CD4-positive, alpha-beta T cell treated with Interleukin-10 for 1 hour (primary cell): Measurements from ENCODE around the gene GPC6.

Experiments
- DNase-seq: peaks from one replicate; pipeline ENCODE4 v3.0.0-alpha.2; 2020

GPC6 gene

DNA sequence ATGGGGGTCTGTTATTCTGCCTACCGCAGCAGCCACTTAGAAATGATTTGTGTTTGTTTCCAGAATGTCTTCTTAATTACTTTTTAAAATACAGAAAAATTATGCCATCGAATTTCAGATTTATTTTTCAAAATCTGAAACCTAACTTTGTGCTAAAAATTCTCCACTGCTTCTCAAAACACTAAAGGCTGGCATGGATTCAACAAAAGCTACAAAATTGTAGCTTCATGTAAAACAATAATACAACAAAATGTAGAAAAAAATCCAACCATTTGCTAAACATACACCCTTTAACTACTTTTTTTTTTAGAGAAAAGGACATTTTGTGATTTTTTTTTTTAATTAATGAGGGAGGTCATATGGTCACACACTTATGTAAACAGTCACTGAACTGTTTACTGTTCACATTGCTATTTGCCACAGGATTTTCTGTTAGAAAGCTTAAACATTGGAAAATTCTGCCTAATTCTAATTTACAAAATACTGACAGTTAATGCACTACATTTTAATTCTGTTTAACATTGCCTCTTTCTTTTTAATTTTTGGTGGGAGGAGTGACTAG, 646.3 kb downstream of the GPC6 start:
- DNase-seq, result no peak

- no peak for DNase-seq
These were observed 648.9 kb downstream of the GPC6 start for GRCh38 chr13:93875547-93875946.

DNA sequence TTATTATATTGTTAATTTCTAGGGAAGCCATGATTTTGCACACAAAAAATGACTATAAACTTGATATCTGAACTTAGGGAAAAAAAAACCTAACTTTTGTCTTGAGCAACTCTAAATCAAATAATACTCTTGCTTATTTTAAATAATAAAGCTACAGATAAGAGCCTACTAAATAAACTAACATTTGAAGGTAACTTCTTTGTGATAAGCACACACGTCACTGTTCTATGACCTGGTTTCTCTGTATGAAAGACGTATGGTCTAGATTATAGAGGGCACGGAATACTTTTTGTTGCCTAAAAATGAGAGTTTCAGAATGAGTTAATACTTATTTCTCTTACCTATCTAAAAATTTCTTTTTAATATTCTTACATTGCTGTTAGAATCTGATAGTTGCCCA, 649.6 kb downstream of the GPC6 start:
- no peak for DNase-seq

GRCh38 chr13:93878675-93879074, 652.1 kb downstream of the GPC6 start:
- DNase-seq, result no peak

GRCh38 chr13:93881411-93881810, 654.8 kb downstream of the GPC6 start:
- DNase-seq, result no peak

- DNase-seq, result no peak
These were observed 655.6 kb downstream of the GPC6 start for GRCh38 chr13:93882086-93882651.

DNA sequence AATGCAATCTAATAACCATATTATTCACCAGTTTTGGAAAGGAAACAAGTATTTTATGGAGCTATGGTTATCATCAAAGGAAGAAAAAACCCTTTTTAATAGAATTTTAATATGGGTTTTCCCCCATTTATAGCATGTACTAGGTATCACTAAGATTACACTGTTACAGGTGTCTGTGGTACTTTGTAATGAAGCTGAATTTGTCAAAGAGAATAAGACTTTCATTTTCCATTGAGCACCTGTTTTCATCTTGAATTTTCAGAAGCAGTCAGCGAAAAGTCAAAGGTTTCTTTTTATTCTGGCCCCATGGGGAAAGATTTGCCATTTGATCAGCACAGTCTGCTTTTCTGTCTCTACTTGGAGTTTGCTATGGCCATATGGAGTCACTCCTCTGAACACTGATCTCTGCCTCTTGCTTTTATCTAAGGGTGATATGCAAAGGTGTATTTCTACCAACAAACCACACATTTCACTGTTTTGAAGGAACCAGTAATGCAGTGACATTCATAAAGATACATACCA, 662.9 kb downstream of the GPC6 start:
- no peak for DNase-seq

GRCh38 chr13:93899981-93900380, 673.4 kb downstream of the GPC6 start:
- DNase-seq, result no peak

GRCh38 chr13:93900731-93901130, 674.1 kb downstream of the GPC6 start:
- DNase-seq, result no peak

DNA sequence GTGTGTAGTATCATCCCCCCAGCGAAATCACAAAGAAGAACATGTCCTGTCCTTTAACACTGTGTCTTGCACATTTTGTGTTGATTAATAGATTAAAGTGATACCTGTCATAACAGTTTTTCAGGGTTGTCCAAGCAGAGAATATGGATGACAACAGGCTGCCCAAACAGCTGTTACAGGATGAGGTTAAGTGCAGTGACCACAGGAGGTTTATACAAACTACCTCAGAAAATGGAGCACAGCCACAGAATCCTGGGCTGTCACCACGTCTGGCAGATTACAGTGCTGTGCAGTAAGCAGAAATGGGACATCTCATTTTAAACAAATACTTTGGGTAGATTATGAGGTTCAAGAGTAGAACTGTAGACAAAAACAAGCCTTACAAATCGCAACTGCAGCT, 677.3 kb downstream of the GPC6 start:
- no peak for DNase-seq

- DNase-seq, result no peak
These were observed 688.7 kb downstream of the GPC6 start for GRCh38 chr13:93915269-93915809.

DNA sequence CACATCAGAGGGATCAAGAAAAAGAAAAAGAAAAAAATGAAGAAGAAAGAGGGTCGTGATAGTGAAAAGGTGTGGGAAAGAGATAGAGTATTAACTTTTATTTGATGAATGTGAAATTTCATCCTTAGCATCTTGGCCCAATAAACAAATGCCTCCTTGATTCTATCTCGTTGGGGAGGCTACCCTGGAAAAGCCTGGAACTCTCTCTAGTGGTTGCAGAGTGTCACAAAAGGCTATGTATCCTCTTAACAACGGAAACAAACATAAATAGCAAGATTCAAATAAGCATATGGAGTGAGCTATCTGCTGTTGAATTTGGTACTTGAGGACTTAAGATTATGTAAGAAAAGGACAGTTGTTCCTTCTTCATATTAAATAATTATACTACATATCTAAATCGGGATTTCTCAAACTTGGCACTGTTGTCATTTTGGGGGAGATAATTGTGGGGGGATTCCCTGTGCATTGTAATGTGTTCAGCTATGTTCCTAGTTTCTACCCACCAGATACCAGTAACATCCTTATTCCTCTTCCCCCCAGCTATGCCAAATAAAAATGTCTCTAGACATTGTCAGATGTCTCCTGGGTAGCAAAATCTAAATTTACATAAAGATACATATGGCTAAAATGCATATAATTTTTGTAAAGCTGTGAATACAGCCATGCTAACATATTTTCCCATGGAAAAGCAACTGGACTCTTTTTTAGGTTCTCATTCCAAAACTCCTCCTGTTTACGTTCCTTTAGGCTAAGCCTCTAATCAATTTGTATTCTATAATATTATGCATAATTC, 695.7 kb downstream of the GPC6 start:
- DNase-seq, result no peak

- no peak for DNase-seq
These were observed 699.4 kb downstream of the GPC6 start for GRCh38 chr13:93925990-93926389.

- no peak for DNase-seq
These were observed 699.8 kb downstream of the GPC6 start for GRCh38 chr13:93926425-93926824.

DNA sequence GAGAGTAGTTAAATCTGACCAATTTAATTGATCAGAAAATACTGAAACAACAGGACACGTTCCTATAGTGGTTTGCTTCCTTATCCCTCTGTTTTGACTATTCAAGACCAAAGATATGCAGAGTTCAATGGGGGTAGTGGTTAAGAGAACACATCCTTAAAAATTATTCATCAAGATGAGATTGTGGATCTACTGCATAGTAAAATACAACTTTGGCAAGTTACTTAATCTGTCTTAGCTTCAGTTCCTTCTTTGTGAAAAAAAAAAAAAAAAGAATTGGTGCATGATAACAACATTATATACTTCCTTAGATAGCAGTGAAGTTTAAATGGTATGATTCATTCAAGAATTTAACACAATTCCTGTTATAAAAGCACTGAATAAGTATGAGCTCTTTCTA, 700.8 kb downstream of the GPC6 start:
- DNase-seq, result no peak

GRCh38 chr13:93932901-93933300, 706.3 kb downstream of the GPC6 start:
- no peak for DNase-seq

GRCh38 chr13:93936901-93937300, 710.3 kb downstream of the GPC6 start:
- DNase-seq, result no peak

DNA sequence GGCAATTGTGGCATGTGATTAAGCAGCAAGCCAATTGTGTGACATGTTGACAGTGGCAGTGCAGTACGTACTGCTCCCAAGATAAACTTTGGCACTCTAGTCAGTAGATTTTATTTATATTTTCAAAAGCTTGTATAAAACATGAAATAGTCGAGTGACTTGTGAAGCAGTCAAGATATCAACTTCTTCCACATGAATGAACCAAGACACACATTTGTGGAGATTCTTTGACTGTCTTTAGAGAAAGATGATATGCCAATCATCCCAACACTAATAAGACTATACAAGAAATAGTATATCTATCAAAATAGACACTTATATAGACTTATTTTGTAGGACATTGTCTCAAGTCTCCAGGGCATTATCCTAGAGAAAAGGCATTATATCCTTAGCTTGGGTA, 714.8 kb downstream of the GPC6 start:
- no peak for DNase-seq

DNA sequence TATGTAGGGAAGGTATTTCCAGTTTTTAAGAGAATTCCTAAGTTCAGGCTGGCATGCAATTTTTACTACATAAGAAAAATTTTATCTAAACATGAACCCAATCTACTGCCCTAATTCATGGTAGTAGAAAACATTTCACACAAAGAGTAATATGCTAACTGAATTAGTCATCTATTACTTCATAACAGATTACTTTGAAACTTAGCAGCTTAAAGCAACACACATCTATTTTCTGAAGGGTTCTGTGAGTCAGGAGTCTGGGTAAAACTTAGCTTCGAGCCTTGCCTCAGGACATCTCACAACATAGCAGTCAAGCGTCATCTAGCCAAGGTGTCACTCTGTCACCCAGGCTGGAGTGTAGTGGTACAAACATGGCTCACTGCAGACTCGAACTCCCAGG, 715.4 kb downstream of the GPC6 start:
- DNase-seq, result no peak

DNA sequence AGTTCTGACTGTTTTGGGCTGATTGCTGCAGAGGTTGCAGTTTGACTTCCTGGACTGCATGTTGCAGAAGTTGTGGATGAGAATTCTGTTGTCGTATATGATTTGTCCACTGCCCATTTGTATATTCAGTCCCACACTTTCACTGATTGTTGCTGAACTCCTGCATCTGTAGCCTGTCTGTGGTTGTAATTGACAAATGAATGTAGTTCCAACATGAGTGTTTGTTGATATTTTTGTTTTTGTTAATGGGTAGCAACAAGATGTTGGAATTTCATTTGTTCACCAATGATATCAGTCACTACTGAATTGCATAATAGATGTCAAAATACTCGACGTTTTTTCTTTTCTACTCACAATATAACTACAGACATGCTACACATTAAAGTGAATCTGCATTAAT, 719.0 kb downstream of the GPC6 start:
- no peak for DNase-seq

DNA sequence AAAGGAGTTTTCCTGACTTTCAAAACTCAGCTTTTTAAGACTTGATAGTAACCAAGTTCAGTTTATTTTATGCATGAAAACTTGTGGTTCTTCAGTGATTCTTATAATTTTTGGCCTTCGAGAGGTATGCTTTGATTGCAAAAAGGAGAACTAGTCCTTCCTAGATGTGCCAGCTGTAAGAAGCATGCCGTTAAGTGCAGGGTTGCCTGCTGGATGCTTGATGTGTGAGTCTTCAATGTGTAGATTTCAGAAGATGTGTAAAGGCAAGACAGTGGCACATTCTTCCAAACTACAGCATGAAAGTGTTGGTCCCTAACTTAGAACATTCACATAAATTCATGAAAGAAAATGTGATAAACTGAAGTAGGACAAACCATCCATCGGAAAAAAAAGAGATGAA, 720.4 kb downstream of the GPC6 start:
- no peak for DNase-seq

DNA sequence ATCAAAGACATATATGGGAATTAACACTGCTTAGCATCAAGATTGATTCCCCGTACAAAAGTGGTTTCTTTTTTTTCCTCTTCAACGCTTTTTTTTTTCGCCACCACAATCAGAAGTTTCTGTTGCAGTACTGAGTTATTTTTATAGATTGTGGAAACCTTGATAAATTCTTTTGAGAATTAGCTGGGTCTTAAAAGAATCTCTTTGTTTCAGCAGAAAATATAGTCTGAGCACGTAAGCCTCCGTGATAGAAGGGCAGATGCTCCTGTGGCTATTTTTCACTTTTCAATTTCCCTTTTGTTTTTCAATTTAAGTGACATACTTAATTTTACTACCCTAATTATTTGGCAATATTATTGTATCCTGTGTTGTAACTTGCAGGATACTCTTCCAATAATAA, 721.0 kb downstream of the GPC6 start:
- no peak for DNase-seq

GRCh38 chr13:93948162-93948922, 721.7 kb downstream of the GPC6 start:
- DNase-seq, result no peak
